Mesendoderm (in vitro differentiated cells): ENCODE data around the gene FAM171A1.
"Not testable (repeated sequence)": the region's sequence is repeated elsewhere in the genome, so short reads cannot be mapped to it uniquely, and the experiment has no call there.

Experiments
- DNase-seq: peaks from one replicate; pipeline ENCODE4 v3.0.0; 2013
- H2AK5ac ChIP-seq: 2 replicates; pipeline ENCODE4 v1.6.1; 2013; ENCODE audit warnings: low read length, inconsistent platforms
- H2BK120ac ChIP-seq: 2 replicates; pipeline ENCODE4 v1.6.1; 2013; ENCODE audit warnings: low read depth, mild to moderate bottlenecking, low read length, moderate library complexity, mixed read lengths
- H2BK15ac ChIP-seq: replicated peaks from 2 replicates; pipeline ENCODE4 v1.6.1; 2013; ENCODE audit warnings: low read depth, mild to moderate bottlenecking, moderate library complexity
- H2BK5ac ChIP-seq: 2 replicates; pipeline ENCODE4 v1.6.1; 2013; ENCODE audit warnings: low read length, inconsistent platforms
- H3K18ac ChIP-seq: 2 replicates; pipeline ENCODE4 v1.6.1; 2013; ENCODE audit warnings: mild to moderate bottlenecking, low read length, mixed read lengths
- H3K23ac ChIP-seq: one replicate; pipeline ENCODE4 v1.6.1; 2013; ENCODE audit warnings: low read length
- H3K27ac ChIP-seq: 2 replicates; pipeline ENCODE4 v1.5.1; 2013; ENCODE audit warnings: low read depth, mild to moderate bottlenecking, inconsistent platforms, low read length, moderate library complexity
- H3K27me3 ChIP-seq: 2 replicates; pipeline ENCODE4 v1.6.1; 2013; ENCODE audit warnings: low read length, control low read depth, mild to moderate bottlenecking, inconsistent platforms; ENCODE audit not compliant: insufficient read depth, poor library complexity
- H3K36me3 ChIP-seq: 2 replicates; pipeline ENCODE4 v1.6.1; 2013; ENCODE audit warnings: low read length, inconsistent platforms; ENCODE audit not compliant: control insufficient read depth, insufficient read depth
- H3K4ac ChIP-seq: one replicate; pipeline ENCODE4 v1.6.1; 2013; ENCODE audit warnings: low read depth, mild to moderate bottlenecking, low read length, moderate library complexity
- H3K4me1 ChIP-seq: 2 replicates; pipeline ENCODE4 v1.6.1; 2013; ENCODE audit warnings: low read depth, low read length, inconsistent platforms; ENCODE audit not compliant: control insufficient read depth
- H3K4me2 ChIP-seq: 2 replicates; pipeline ENCODE4 v1.6.1; 2013; ENCODE audit warnings: low read length
- H3K4me3 ChIP-seq: 2 replicates; pipeline ENCODE4 v1.5.1; 2013; ENCODE audit warnings: mild to moderate bottlenecking, low read length
- H3K56ac ChIP-seq: one replicate; pipeline ENCODE4 v1.6.1; 2013; ENCODE audit warnings: low read length
- H3K79me1 ChIP-seq: 2 replicates; pipeline ENCODE4 v1.6.1; 2013; ENCODE audit warnings: low read length, inconsistent platforms
- H3K79me2 ChIP-seq: 2 replicates; pipeline ENCODE4 v1.6.1; 2013; ENCODE audit warnings: mild to moderate bottlenecking, low read length; ENCODE audit not compliant: control insufficient read depth, insufficient read depth
- H3K9ac ChIP-seq: 2 replicates; pipeline ENCODE4 v1.6.1; 2013; ENCODE audit warnings: low read length, inconsistent platforms
- H4K5ac ChIP-seq: one replicate; pipeline ENCODE4 v1.6.1; 2013; ENCODE audit warnings: low read length
- H4K8ac ChIP-seq: one replicate; pipeline ENCODE4 v1.6.1; 2013; ENCODE audit warnings: low read depth, mild to moderate bottlenecking, control low read depth, low read length, moderate library complexity
- WGBS: extraction: QIAGEN DNeasy Blood & Tissue Kit; methylation state at CpG from one replicate; pipeline ENCODE4 v1.1.7; 2013; ENCODE audit warnings: low lambda C conversion rate, missing lambda C conversion rate; ENCODE audit not compliant: insufficient coverage; ENCODE audit errors: extremely low coverage; 5-methylcytosine and 5-hydroxymethylcytosine counted together

Gene FAM171A1

DNA sequence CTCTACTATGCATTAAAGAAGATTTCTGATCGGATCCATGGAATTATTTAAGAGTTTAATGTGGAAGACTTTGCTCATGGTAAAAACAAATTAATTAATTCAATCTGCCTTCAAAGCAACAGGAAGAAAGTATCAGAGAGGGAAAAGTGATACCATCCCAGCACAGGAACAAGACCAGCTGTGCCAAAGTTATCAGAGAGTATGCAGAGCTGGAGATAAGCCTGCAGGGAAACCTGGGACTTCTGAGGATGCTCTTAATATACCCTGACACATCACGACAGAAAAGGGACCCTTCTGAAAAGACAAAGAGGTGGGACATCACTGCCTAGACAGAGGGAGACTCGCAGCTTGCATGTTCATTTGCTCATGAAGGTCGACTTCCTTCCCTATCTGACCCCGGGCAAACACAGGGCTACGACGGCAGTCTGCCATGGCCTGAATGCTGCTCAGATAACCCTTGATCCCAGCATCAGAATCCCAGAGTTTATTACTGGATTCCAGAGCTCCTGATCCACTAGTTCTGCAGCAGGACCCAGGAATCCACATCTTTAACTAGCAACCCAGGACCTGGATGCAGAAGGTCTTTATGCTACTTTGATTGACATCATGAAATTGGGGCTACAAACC, 29.5 kb downstream of the FAM171A1 start:
- H2BK5ac ChIP-seq: no peak overlapping the region
- H4K5ac ChIP-seq: no peak overlapping the region
- H3K79me2 ChIP-seq: peaks cover 47% of the 10 kb centered on the region
- H2BK120ac ChIP-seq: no peak overlapping the region
- H2BK15ac ChIP-seq: no peak overlapping the region
- no peak overlapping the region for H3K9ac ChIP-seq
- H3K79me1 ChIP-seq: peaks cover 33% of the 10 kb centered on the region
- DNase-seq: peak; percentile 54
- no peak overlapping the region for H3K4me3 ChIP-seq
- H3K27ac ChIP-seq: no peak overlapping the region
- H3K23ac ChIP-seq: no peak overlapping the region
- H3K4me2 ChIP-seq: no peak overlapping the region
- no peaks in the 10 kb centered on the region for H3K27me3 ChIP-seq
- H3K4ac ChIP-seq: no peak overlapping the region
- no peak overlapping the region for H3K56ac ChIP-seq
- H3K36me3 ChIP-seq: no peaks in the 10 kb centered on the region
- H2AK5ac ChIP-seq: no peak overlapping the region
- H4K8ac ChIP-seq: no peak overlapping the region
- H3K18ac ChIP-seq: no peak overlapping the region
- no CpG with 5 or more reads among the region's 7 CpGs for WGBS
- peaks cover 2% of the 10 kb centered on the region for H3K4me1 ChIP-seq

DNA sequence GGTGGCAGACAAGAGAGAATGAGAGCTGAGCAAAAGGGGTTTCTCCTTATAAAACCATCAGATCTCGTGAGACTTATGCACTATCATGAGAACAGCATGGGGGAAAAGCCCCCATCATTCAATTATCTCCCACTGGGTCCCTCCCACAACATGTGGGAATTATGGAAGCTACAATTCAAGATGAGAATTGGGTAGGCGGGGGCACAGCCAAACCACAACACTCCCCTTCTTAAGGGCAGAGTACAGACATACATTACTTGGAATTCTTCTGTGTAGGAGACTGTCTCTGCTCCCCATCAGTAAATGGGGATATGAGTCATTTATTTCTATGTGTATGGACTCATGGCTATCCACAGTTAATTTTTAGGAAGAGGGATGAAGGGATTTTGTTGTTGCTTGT, 31.2 kb downstream of the FAM171A1 start:
- Histone ChIP-seq H2BK5ac (no peak overlapping the region), H3K4me2 (no peak overlapping the region), H3K56ac (no peak overlapping the region), H4K5ac (no peak overlapping the region), H2BK15ac (no peak overlapping the region), H3K4ac (no peak overlapping the region), H3K4me3 (no peak overlapping the region), H3K9ac (no peak overlapping the region), H3K23ac (no peak overlapping the region), H3K4me1 (peaks cover 2% of the 10 kb centered on the region), H3K27me3 (no peaks in the 10 kb centered on the region), H4K8ac (no peak overlapping the region), H3K18ac (no peak overlapping the region), H2AK5ac (no peak overlapping the region), H3K79me2 (peaks cover 35% of the 10 kb centered on the region), H3K79me1 (peaks cover 24% of the 10 kb centered on the region), H3K27ac (no peak overlapping the region), H3K36me3 (no peaks in the 10 kb centered on the region), H2BK120ac (no peak overlapping the region)
- no CpG with 5 or more reads among the region's 2 CpGs for WGBS
- DNase-seq: no peak

DNA sequence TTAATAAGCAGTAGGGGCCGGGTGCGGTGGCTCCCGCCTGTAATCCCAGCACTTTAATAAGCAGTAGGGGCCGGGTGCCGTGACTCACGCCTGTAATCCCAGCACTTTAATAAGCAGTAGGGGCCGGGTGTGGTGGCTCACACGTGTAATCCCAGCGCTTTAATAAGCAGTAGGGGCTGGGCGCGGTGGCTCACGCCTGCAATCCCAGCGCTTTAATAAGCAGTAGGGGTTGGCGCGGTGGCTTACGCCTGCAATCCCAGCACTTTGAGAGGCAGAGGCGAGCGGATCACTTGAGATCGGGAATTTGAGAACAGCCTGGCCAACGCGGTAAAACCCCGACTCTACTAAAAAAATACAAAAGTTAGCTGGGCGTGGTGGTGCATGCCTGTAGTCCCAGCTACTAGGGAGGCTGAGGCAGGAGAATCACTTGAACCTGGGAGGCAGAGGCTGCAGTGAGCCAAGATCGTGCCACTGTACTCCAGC, 33.6 kb downstream of the FAM171A1 start:
- no CpG with 5 or more reads among the region's 24 CpGs for WGBS
- H3K56ac ChIP-seq, H3K4me1 ChIP-seq, H3K27me3 ChIP-seq, H3K36me3 ChIP-seq, H3K4me2 ChIP-seq, H2BK15ac ChIP-seq, DNase-seq, H4K8ac ChIP-seq, H3K27ac ChIP-seq, H3K9ac ChIP-seq, H3K4ac ChIP-seq, H3K4me3 ChIP-seq, H3K18ac ChIP-seq, H2BK5ac ChIP-seq, H3K23ac ChIP-seq, H2AK5ac ChIP-seq, H2BK120ac ChIP-seq, H4K5ac ChIP-seq: not testable (repeated sequence)
- peaks cover 22% of the 10 kb centered on the region for H3K79me2 ChIP-seq
- H3K79me1 ChIP-seq: peaks cover 20% of the 10 kb centered on the region

DNA sequence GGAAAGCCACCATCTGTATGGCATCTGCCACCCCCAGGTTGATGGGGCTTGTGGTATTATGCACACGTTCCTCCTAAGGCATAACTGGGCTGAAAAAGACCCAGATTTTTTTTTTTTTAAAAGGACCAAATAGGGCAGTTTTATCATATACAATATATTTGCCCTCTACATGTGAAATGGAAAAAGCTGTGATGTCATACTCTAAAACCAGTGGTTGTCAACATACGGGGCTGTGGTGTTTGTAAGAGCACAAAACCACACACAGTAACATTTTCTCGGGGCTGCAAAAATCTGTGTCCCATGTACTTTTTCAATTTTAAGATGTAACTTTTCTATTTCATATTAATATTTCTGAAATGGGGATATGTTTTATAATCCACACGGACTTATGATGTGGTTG, 34.9 kb downstream of the FAM171A1 start:
- Histone ChIP-seq H3K4me2 (no peak overlapping the region), H3K79me2 (peaks cover 23% of the 10 kb centered on the region), H2AK5ac (no peak overlapping the region), H3K4ac (no peak overlapping the region), H3K36me3 (no peaks in the 10 kb centered on the region), H3K23ac (no peak overlapping the region), H3K4me1 (peaks cover 2% of the 10 kb centered on the region), H3K79me1 (peaks cover 19% of the 10 kb centered on the region), H2BK5ac (no peak overlapping the region), H2BK120ac (no peak overlapping the region), H3K27ac (no peak overlapping the region), H3K56ac (no peak overlapping the region), H4K8ac (no peak overlapping the region), H3K18ac (no peak overlapping the region), H3K4me3 (no peak overlapping the region), H2BK15ac (no peak overlapping the region), H3K9ac (no peak overlapping the region), H4K5ac (no peak overlapping the region), H3K27me3 (no peaks in the 10 kb centered on the region)
- no peak for DNase-seq
- WGBS: no CpG with 5 or more reads among the region's 4 CpGs

DNA sequence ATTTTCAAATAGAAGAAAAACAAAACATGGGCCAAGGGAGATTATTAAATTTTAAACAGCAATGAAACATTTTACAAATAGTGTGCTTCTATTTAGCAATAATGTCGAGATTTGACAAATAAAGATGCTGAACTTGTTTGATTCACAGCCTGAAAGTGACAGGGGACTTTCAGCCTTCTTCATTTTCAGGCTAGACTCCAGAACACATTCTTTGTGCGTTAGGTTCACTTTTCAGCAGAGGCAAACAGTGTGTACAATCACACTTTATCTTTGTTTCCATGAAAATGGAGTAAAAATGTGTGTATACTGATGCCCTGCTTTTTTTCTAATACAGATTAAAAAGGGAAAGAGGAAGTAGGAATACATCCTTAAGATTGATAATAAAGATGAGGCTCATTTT, 35.6 kb downstream of the FAM171A1 start:
- H2BK120ac ChIP-seq: no peak overlapping the region
- no peaks in the 10 kb centered on the region for H3K27me3 ChIP-seq
- H3K79me1 ChIP-seq: peaks cover 15% of the 10 kb centered on the region
- H4K5ac ChIP-seq: no peak overlapping the region
- H3K23ac ChIP-seq: no peak overlapping the region
- peaks cover 20% of the 10 kb centered on the region for H3K79me2 ChIP-seq
- H2BK15ac ChIP-seq: no peak overlapping the region
- H3K4me1 ChIP-seq: peaks cover 2% of the 10 kb centered on the region
- no peak overlapping the region for H3K4me2 ChIP-seq
- no peak overlapping the region for H3K9ac ChIP-seq
- no peak overlapping the region for H3K4me3 ChIP-seq
- no peak overlapping the region for H3K4ac ChIP-seq
- no peak overlapping the region for H3K18ac ChIP-seq
- no peak overlapping the region for H3K27ac ChIP-seq
- no CpG with 5 or more reads among the region's 2 CpGs for WGBS
- no peak overlapping the region for H4K8ac ChIP-seq
- no peak overlapping the region for H3K56ac ChIP-seq
- H2AK5ac ChIP-seq: no peak overlapping the region
- H2BK5ac ChIP-seq: no peak overlapping the region
- H3K36me3 ChIP-seq: no peaks in the 10 kb centered on the region
- no peak for DNase-seq
